ENCODE data around the gene TRAPPC2L. TPM values are rescaled to one million over a fixed set of nuclear protein-coding genes. Genes with fewer than 3 reads are reported as not detected.

Gene TRAPPC2L
- total RNA-seq, 1 experiment from 2014 or later = 101 TPM

- TF ChIP-seq EZH2 (IDR thresholded peaks at IDR 0.05; ENCODE audit: low read depth) (no peak), CTCF (conservative IDR thresholded peaks at IDR 0.05) (no peak)
- no peaks in the 10 kb centered on the region for H3K36me3 ChIP-seq (ENCODE audit: low read depth)
- H3K9me3 ChIP-seq (ENCODE audit: insufficient read depth, low read depth) = no peaks in the 10 kb centered on the region
- no peaks in the 10 kb centered on the region for H4K20me1 ChIP-seq (ENCODE audit: insufficient read depth)
- DNase-seq = no peak
- no peaks in the 10 kb centered on the region for H3K9me2 ChIP-seq (ENCODE audit: insufficient read depth)
- no peaks in the 10 kb centered on the region for H3K79me2 ChIP-seq (ENCODE audit: low read depth)
- no peaks in the 10 kb centered on the region; the same call in 1 of the 2 replicates for H3K27me3 ChIP-seq (ENCODE audit: insufficient read depth, low read depth)
- no peak overlapping the region for H3K4me3 ChIP-seq
- no peak overlapping the region for H2AFZ ChIP-seq
- ChIA-PET CTCF (no interaction called here), POLR2A (ENCODE audit: unreplicated experiment) (no interaction called here)
- H3K4me2 ChIP-seq = no peak overlapping the region
- no peaks in the 10 kb centered on the region for H3F3A ChIP-seq (ENCODE audit: insufficient read depth, low read depth)
- H3K4me1 ChIP-seq (replicated peaks; ENCODE audit: insufficient read depth) = 0 out of 2 replicates have a peak, but pooled peaks cover 5% of the 10 kb centered on the region
- BruUV-seq (replicated peaks) = no TSS peak
- no peak overlapping the region for H3K27ac ChIP-seq
- intact Hi-C loops (cut with micrococcal nuclease; ENCODE audit: unreplicated experiment) = no loop called here
Measured at GRCh38 chr16:88906535-88907105, 49.7 kb downstream of the TRAPPC2L start.

- Histone ChIP-seq H3K79me2 (ENCODE audit: low read depth) (no peaks in the 10 kb centered on the region), H3F3A (ENCODE audit: insufficient read depth, low read depth) (no peaks in the 10 kb centered on the region), H3K36me3 (ENCODE audit: low read depth) (no peaks in the 10 kb centered on the region), H4K20me1 (ENCODE audit: insufficient read depth) (no peaks in the 10 kb centered on the region), H3K4me1 (replicated peaks; ENCODE audit: insufficient read depth) (0 out of 2 replicates have a peak, but pooled peaks cover 5% of the 10 kb centered on the region), H3K9me2 (ENCODE audit: insufficient read depth) (no peaks in the 10 kb centered on the region), H3K4me2 (no peak overlapping the region), H3K9me3 (ENCODE audit: insufficient read depth, low read depth) (no peaks in the 10 kb centered on the region), H3K4me3 (no peak overlapping the region), H2AFZ (no peak overlapping the region), H3K27me3 (ENCODE audit: insufficient read depth, low read depth) (no peaks in the 10 kb centered on the region; the same call in 1 of the 2 replicates), H3K27ac (no peak overlapping the region)
- DNase-seq = peak; percentile 48 to 67
- ChIA-PET POLR2A (ENCODE audit: unreplicated experiment) (no interaction called here), CTCF (no interaction called here)
- TF ChIP-seq EZH2 (IDR thresholded peaks at IDR 0.05; ENCODE audit: low read depth) (no peak), CTCF (conservative IDR thresholded peaks at IDR 0.05) (no peak)
- no TSS peak for BruUV-seq (replicated peaks)
- intact Hi-C loops (cut with micrococcal nuclease; ENCODE audit: unreplicated experiment) = no loop called here
Measured at GRCh38 chr16:88907768-88908167, 50.8 kb downstream of the TRAPPC2L start.

- Histone ChIP-seq H3K4me3 (no peak overlapping the region), H2AFZ (no peak overlapping the region), H3K9me3 (ENCODE audit: insufficient read depth, low read depth) (no peaks in the 10 kb centered on the region), H3F3A (ENCODE audit: insufficient read depth, low read depth) (no peaks in the 10 kb centered on the region), H3K27me3 (ENCODE audit: insufficient read depth, low read depth) (no peaks in the 10 kb centered on the region; the same call in 1 of the 2 replicates), H3K36me3 (ENCODE audit: low read depth) (no peaks in the 10 kb centered on the region), H3K9me2 (ENCODE audit: insufficient read depth) (no peaks in the 10 kb centered on the region), H3K27ac (no peak overlapping the region), H3K4me1 (replicated peaks; ENCODE audit: insufficient read depth) (0 out of 2 replicates have a peak, but pooled peaks cover 5% of the 10 kb centered on the region), H4K20me1 (ENCODE audit: insufficient read depth) (no peaks in the 10 kb centered on the region), H3K4me2 (no peak overlapping the region), H3K79me2 (ENCODE audit: low read depth) (no peaks in the 10 kb centered on the region)
- no peak for TF ChIP-seq CTCF (conservative IDR thresholded peaks at IDR 0.05)
- no peak for TF ChIP-seq EZH2 (IDR thresholded peaks at IDR 0.05; ENCODE audit: low read depth)
- ChIA-PET POLR2A (ENCODE audit: unreplicated experiment) (no interaction called here), CTCF (no interaction called here)
- no peak for DNase-seq
- no TSS peak for BruUV-seq (replicated peaks)
- intact Hi-C loops (cut with micrococcal nuclease; ENCODE audit: unreplicated experiment) = no loop called here
Measured at GRCh38 chr16:88908307-88908706, 51.4 kb downstream of the TRAPPC2L start.
